Adrenal gland (tissue), 12 donors: ENCODE measurements around the gene MPIG6B. TPM values are rescaled to one million over a fixed set of nuclear protein-coding genes. Genes with fewer than 3 reads are reported as not detected.
A peak's percentile ranks its signal among the peaks of the same experiment; 100 is the strongest.

Experiments used
- DNase-seq, 7 donors: peaks; one replicate each; pipeline ENCODE4 v3.0.0-alpha.2; 2019 to 2020
- H3K27ac ChIP-seq, 5 donors: fragments of 200-600 bp; sonication (generic) in 4 of 5; 1 replicate in 3 of 5; 2 replicates in 2 of 5; pipeline versions ENCODE4 v1.5.1 to v1.8.0; 2016 to 2020; ENCODE audit warnings: mild to moderate bottlenecking in 1 of 5
- H3K27me3 ChIP-seq: fragments of 200-600 bp; 2 replicates; pipeline ENCODE4 v1.8.0; 2021
- H3K36me3 ChIP-seq, 2 donors: fragments of 200-600 bp; replicated peaks in 1 of 2; 1 replicate in 1 of 2; 2 replicates in 1 of 2; pipeline versions ENCODE4 v1.5.1 to v1.8.0; 2018 to 2022
- H3K4me1 ChIP-seq, 2 donors: fragments of 200-600 bp; replicated peaks in 1 of 2; 1 replicate in 1 of 2; 2 replicates in 1 of 2; pipeline versions ENCODE4 v1.5.1 to v1.8.0; 2018 to 2021
- H3K4me3 ChIP-seq, 4 donors: fragments of 200-600 bp; sonication (generic) in 3 of 4; one replicate each; pipeline ENCODE4 v1.5.1; 2016 to 2018
- H3K9me3 ChIP-seq, 3 donors: fragments of 200-600 bp; sonication (generic) in 1 of 3; replicated peaks in 1 of 3; 1 replicate in 2 of 3; 2 replicates in 1 of 3; pipeline versions ENCODE4 v1.5.1 to v1.8.0; 2016 to 2021
- POLR2A ChIP-seq, 2 donors: fragments of 450-650 bp; IDR thresholded peaks; one replicate each; pipeline ENCODE4 v1.6.1; 2017; ENCODE audit warnings: antibody characterized with exemption in 2 of 2, mild to moderate bottlenecking in 2 of 2, moderate library complexity in 1 of 2
- WGBS, 4 donors: extraction: QIAGEN DNeasy Blood & Tissue Kit in 2 of 4; methylation state at CpG; one replicate each; pipeline versions ENCODE4 v1.1.5 to v1.1.7; 2013 to 2017; 5-methylcytosine and 5-hydroxymethylcytosine counted together
- intact Hi-C, 2 donors: fragments of 100-400 bp; cut with DNase I; formaldehyde crosslinking; loops; one replicate each; pipeline versions ENCODE4 v1.14.1 to v1.15.0; 2022 to 2023
- polyA plus RNA-seq, 3 donors: library from polyadenylated mRNA; stranded (reverse); fragments of 200-250 nt in 2 of 3; fragments of 350-450 nt in 1 of 3; fragmentation: Illumina TruSeq in 1 of 3; extraction: RNeasy Lipid Tissue Mini Kit (QIAGEN cat#74804) in 1 of 3; gene quantifications; one replicate each; pipeline ENCODE4 v1.2.3, GENCODE V29; 2013 to 2014
- total RNA-seq, 9 donors: library from RNA; depleted of rRNA in 4 of 9; stranded (reverse); fragments of >200 nt in 4 of 9; fragments of 120-200 nt in 1 of 9; fragmentation: NEBNext Ultra II Directional in 1 of 9; extraction: Animal tissue kit (Norgen Biotek cat#: 25700) in 1 of 9; gene quantifications; one replicate each; pipeline versions ENCODE4 v1.1.0 to v1.2.4, GENCODE V29; 2013 to 2023
- TF ChIP-seq, protein P1 (sequence below), 6 experiments: fragments of 450-650 bp in 4 of 6; fragments of 200-600 bp in 2 of 6; sonication (generic) in 1 of 6; IDR thresholded peaks; 1 replicate in 5 of 6; 2 replicates in 1 of 6; pipeline versions ENCODE4 v1.5.1 to v1.8.0; 2016 to 2021; ENCODE audit warnings: antibody characterized with exemption in 6 of 6, mild to moderate bottlenecking in 2 of 6, moderate library complexity in 1 of 6
- donor health status: healthy with polysubstance abuse.
- donor health status: Bipolar disorder and iron deficiency.
- donor health status: DM: yes; HTN: yes; CAD: no.
- donor health status: DM: no; HTN: no; CAD: no.
- donor health status: DM: no; HTN: no; CAD: no.
- donor health status: DM: yes; HTN: yes; CAD: no.

The MPIG6B gene
- total and polyA plus RNA-seq, 12 donors = 0.07 to 0.65 (median 0.15) TPM; not detected in 8

DNA sequence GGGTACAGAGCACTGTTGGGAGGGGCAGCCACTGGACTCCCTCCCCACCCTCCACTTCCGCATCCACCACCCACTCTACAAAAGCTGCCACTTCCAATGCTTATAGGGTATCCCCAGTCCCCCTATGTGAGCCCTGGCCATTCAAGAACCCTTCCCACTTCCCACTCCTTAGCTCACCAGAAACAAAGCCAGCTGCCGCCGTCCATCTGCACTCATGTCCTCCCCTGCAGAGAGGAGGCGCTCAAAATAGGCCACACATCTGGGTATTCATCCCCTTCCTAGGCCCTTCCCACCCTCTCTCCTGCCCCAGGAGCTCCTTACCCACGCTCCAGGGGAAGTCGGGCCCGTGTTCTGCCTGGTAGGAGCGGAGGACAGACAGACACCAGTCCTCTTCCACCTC lies 35.9 kb upstream of the MPIG6B start:
- 88 to 95% (median 90%) methylated on average over 8 of the region's 8 CpGs for WGBS, 4 donors
- intact Hi-C loops = loop anchor here (5.0 to 10.0 kb wide), 2 partner anchors 147 to 150 kb away; no protein-coding TSS in a partner anchor

GRCh38 chr6:31687860-31688693 lies 35.1 kb upstream of the MPIG6B start:
- intact Hi-C loops = loop anchor here (5.0 to 10.0 kb wide), 2 partner anchors 147 to 149 kb away; no protein-coding TSS in a partner anchor
- Histone ChIP-seq H3K9me3 (no peaks in the 10 kb centered on the region), H3K27me3 (no peaks in the 10 kb centered on the region), H3K27ac (no peak overlapping the region), H3K36me3 (peaks cover 0 to 73% of the 10 kb centered on the region in 2 donors), H3K4me1 (no peaks in the 10 kb centered on the region), H3K4me3 (no peak overlapping the region)
- TF ChIP-seq, protein P1, sequence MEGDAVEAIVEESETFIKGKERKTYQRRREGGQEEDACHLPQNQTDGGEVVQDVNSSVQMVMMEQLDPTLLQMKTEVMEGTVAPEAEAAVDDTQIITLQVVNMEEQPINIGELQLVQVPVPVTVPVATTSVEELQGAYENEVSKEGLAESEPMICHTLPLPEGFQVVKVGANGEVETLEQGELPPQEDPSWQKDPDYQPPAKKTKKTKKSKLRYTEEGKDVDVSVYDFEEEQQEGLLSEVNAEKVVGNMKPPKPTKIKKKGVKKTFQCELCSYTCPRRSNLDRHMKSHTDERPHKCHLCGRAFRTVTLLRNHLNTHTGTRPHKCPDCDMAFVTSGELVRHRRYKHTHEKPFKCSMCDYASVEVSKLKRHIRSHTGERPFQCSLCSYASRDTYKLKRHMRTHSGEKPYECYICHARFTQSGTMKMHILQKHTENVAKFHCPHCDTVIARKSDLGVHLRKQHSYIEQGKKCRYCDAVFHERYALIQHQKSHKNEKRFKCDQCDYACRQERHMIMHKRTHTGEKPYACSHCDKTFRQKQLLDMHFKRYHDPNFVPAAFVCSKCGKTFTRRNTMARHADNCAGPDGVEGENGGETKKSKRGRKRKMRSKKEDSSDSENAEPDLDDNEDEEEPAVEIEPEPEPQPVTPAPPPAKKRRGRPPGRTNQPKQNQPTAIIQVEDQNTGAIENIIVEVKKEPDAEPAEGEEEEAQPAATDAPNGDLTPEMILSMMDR (IDR thresholded peaks at IDR 0.05) = no peak
- TF ChIP-seq POLR2A (IDR thresholded peaks at IDR 0.05) = no peak
- no peak for DNase-seq
- 83 to 86% (median 86%) methylated on average over 12 to 14 of the region's 14 CpGs for WGBS, 4 donors

More for the DNA sequence above, 35.9 kb upstream of the MPIG6B start:
- no peaks in the 10 kb centered on the region for H3K4me1 ChIP-seq
- H3K4me3 ChIP-seq = no peak overlapping the region
- no peaks in the 10 kb centered on the region for H3K9me3 ChIP-seq
- TF ChIP-seq POLR2A (IDR thresholded peaks at IDR 0.05) = no peak
- TF ChIP-seq, protein P1 (IDR thresholded peaks at IDR 0.05) = no peak
- no peak for DNase-seq
- peaks cover 0 to 67% of the 10 kb centered on the region in 2 donors for H3K36me3 ChIP-seq
- no peaks in the 10 kb centered on the region for H3K27me3 ChIP-seq
- no peak overlapping the region for H3K27ac ChIP-seq

GRCh38 chr6:31689249-31690110 lies 33.7 kb upstream of the MPIG6B start:
- no peak overlapping the region for H3K27ac ChIP-seq
- no peak overlapping the region for H3K4me3 ChIP-seq
- DNase-seq = no peak
- no peaks in the 10 kb centered on the region for H3K27me3 ChIP-seq
- TF ChIP-seq, protein P1 (IDR thresholded peaks at IDR 0.05) = peak in 1 of 6 experiments; percentile 24
- no peak for TF ChIP-seq POLR2A (IDR thresholded peaks at IDR 0.05)
- WGBS, 4 donors = 80 to 89% (median 82%) methylated on average over 8 to 11 of the region's 11 CpGs
- intact Hi-C loops = loop anchor here (5.0 to 10.0 kb wide), 2 partner anchors 145 to 148 kb away; no protein-coding TSS in a partner anchor
- H3K36me3 ChIP-seq = peaks cover 0 to 87% of the 10 kb centered on the region in 2 donors
- H3K4me1 ChIP-seq = no peaks in the 10 kb centered on the region
- no peaks in the 10 kb centered on the region for H3K9me3 ChIP-seq
